Hepatocyte (in vitro differentiated cells): ENCODE results near the gene ZAP70. TPM values are rescaled to one million over a fixed set of nuclear protein-coding genes. Genes with fewer than 3 reads are reported as not detected.

ENCODE experiments used
- DNase-seq: peaks from one replicate; pipeline ENCODE4 v3.0.0-alpha.2; 2016; ENCODE audit warnings: low spot score
- H2AFZ ChIP-seq: fragments of 200-600 bp; sonication (generic); 2 replicates; pipeline ENCODE4 v1.6.0; 2016; ENCODE audit warnings: antibody characterized with exemption, mild to moderate bottlenecking
- H3K27ac ChIP-seq: fragments of 200-600 bp; sonication (generic); 2 replicates; pipeline ENCODE4 v1.5.1; 2016; ENCODE audit warnings: mild to moderate bottlenecking
- H3K27me3 ChIP-seq: fragments of 200-600 bp; sonication (generic); 2 replicates; pipeline ENCODE4 v1.6.1; 2016
- H3K36me3 ChIP-seq: fragments of 200-600 bp; sonication (generic); replicated peaks from 2 replicates; pipeline ENCODE4 v1.5.1; 2016; ENCODE audit warnings: low read depth; ENCODE audit not compliant: insufficient read depth
- H3K4me1 ChIP-seq: fragments of 200-600 bp; sonication (generic); 2 replicates; pipeline ENCODE4 v1.5.1; 2016; ENCODE audit warnings: mild to moderate bottlenecking, moderate library complexity; ENCODE audit not compliant: insufficient read depth
- H3K4me2 ChIP-seq: fragments of 200-600 bp; sonication (generic); 2 replicates; pipeline ENCODE4 v1.6.0; 2016
- H3K4me3 ChIP-seq: fragments of 200-600 bp; sonication (generic); 2 replicates; pipeline ENCODE4 v1.5.1; 2016; ENCODE audit warnings: mild to moderate bottlenecking
- H3K79me2 ChIP-seq: fragments of 200-600 bp; sonication (generic); 2 replicates; pipeline ENCODE4 v1.6.0; 2017; ENCODE audit warnings: mild to moderate bottlenecking
- H3K9me2 ChIP-seq: fragments of 200-600 bp; sonication (generic); replicated peaks from 2 replicates; pipeline ENCODE4 v1.6.0; 2017; ENCODE audit warnings: mild to moderate bottlenecking; ENCODE audit not compliant: insufficient read depth
- H3K9me3 ChIP-seq: fragments of 200-600 bp; sonication (generic); 2 replicates; pipeline ENCODE4 v1.5.1; 2016; ENCODE audit warnings: low read depth, mild to moderate bottlenecking
- H4K20me1 ChIP-seq: fragments of 200-600 bp; sonication (generic); 2 replicates; pipeline ENCODE4 v1.6.0; 2016; ENCODE audit warnings: mild to moderate bottlenecking; ENCODE audit not compliant: insufficient read depth, poor library complexity, severe bottlenecking
- EZH2 ChIP-seq: fragments of 200-600 bp; sonication (generic); IDR thresholded peaks from 2 replicates; pipeline ENCODE4 v1.6.1; 2016; ENCODE audit warnings: antibody characterized with exemption, mild to moderate bottlenecking, borderline replicate concordance
- EZH2phosphoT487 ChIP-seq: fragments of 200-600 bp; sonication (generic); IDR thresholded peaks from one replicate; pipeline ENCODE4 v1.6.1; 2018; ENCODE audit warnings: antibody characterized with exemption, mild to moderate bottlenecking, low read depth, moderate library complexity; ENCODE audit not compliant: unreplicated experiment, severe bottlenecking
- WGBS: methylation state at CpG from one replicate; pipeline ENCODE4 v1.1.6; 2016; ENCODE audit warnings: low lambda C conversion rate; ENCODE audit errors: missing lambda C conversion rate; 5-methylcytosine and 5-hydroxymethylcytosine counted together
- polyA plus RNA-seq: library from polyadenylated mRNA; unstranded; fragments of >200 nt; fragmentation: Nextera tagmentation; extraction: Ambion mirVana; gene quantifications from 2 replicates; pipeline ENCODE4 v1.2.1, GENCODE V29; 2016
- total RNA-seq: library from RNA; depleted of rRNA; stranded (reverse); fragments of >200 nt; gene quantifications from 2 replicates; pipeline ENCODE4 v1.2.3, GENCODE V29; 2014
- TF ChIP-seq, protein P1 (sequence below): fragments of 200-600 bp; sonication (generic); IDR thresholded peaks from 2 replicates; pipeline ENCODE4 v1.5.1; 2016; ENCODE audit warnings: antibody characterized with exemption, mild to moderate bottlenecking; ENCODE audit not compliant: poor library complexity

The ZAP70 gene
- total and polyA plus RNA-seq, 2 experiments from 2014 or later, result 0.80 to 1.5 TPM

DNA sequence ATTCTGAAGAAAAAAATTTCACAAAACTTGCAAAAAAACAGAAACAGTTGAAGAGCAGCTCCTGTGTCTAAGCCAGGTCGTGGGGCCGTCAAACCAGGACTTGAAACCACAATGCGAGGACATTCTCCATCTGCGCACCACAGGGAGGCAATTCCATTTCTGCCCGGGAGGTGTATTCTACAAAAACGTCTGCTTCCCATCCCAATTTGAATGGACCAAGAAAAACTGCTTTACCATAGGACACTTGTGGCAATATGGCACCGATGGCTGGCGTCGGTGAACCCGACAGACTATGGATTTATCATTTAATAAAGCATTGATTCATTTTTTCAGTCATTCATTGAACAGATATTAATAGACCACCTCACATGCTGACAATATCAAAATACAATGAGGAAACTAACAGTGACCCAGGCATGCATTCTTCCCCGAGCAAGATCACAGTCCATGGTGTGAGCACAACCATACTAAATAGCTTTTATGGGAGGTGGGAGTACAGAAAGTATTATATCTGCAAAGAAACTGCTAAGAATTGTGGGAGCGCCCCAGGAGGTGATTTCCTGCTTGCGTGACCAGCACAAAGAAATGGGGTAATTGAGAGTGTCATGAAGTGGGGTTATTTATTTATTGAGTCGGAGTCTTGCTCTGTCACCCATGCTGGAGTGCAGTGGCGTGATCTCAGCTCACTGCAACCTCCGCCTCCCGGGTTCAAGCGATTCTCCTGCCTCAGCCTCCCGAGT lies 10.5 kb upstream of the ZAP70 start:
- no peaks in the 10 kb centered on the region for H3K9me2 ChIP-seq
- no peak overlapping the region for H3K4me3 ChIP-seq
- no peaks in the 10 kb centered on the region for H3K4me1 ChIP-seq
- H3K9me3 ChIP-seq, result no peaks in the 10 kb centered on the region
- no peaks in the 10 kb centered on the region for H3K36me3 ChIP-seq
- no peak for DNase-seq
- no peaks in the 10 kb centered on the region for H3K79me2 ChIP-seq
- H3K27ac ChIP-seq, result no peak overlapping the region
- H2AFZ ChIP-seq, result no peak overlapping the region
- TF ChIP-seq EZH2 (no peak), EZH2phosphoT487 (no peak)
- TF ChIP-seq, protein P1, sequence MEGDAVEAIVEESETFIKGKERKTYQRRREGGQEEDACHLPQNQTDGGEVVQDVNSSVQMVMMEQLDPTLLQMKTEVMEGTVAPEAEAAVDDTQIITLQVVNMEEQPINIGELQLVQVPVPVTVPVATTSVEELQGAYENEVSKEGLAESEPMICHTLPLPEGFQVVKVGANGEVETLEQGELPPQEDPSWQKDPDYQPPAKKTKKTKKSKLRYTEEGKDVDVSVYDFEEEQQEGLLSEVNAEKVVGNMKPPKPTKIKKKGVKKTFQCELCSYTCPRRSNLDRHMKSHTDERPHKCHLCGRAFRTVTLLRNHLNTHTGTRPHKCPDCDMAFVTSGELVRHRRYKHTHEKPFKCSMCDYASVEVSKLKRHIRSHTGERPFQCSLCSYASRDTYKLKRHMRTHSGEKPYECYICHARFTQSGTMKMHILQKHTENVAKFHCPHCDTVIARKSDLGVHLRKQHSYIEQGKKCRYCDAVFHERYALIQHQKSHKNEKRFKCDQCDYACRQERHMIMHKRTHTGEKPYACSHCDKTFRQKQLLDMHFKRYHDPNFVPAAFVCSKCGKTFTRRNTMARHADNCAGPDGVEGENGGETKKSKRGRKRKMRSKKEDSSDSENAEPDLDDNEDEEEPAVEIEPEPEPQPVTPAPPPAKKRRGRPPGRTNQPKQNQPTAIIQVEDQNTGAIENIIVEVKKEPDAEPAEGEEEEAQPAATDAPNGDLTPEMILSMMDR, result no peak
- WGBS, result 90% methylated on average over 19 of the region's 19 CpGs
- no peaks in the 10 kb centered on the region for H4K20me1 ChIP-seq
- H3K4me2 ChIP-seq, result no peak overlapping the region
- H3K27me3 ChIP-seq, result no peaks in the 10 kb centered on the region

DNA sequence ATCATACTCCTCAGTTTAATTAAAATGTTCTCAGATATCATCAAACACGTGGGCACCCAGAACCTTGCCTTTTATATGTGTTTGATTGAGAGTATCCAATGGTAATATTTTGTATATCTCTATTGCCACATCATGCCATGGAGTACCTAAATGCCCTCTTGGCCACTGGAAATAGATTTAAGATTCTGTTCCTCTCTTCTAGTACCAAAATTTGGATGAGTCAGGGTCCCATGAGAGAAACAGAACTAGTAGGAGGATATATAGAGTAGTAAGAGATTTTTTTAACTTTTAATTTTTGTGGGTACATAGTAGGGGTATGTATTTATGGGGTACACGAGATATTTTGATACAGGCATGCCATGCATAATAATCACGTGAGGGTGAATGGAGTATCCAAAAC lies 9.6 kb upstream of the ZAP70 start:
- no peaks in the 10 kb centered on the region for H3K9me3 ChIP-seq
- TF ChIP-seq EZH2 (no peak), EZH2phosphoT487 (no peak)
- TF ChIP-seq, protein P1, result no peak
- whole genome bisulfite sequencing, result 84% methylated on average over 3 of the region's 3 CpGs

DNA sequence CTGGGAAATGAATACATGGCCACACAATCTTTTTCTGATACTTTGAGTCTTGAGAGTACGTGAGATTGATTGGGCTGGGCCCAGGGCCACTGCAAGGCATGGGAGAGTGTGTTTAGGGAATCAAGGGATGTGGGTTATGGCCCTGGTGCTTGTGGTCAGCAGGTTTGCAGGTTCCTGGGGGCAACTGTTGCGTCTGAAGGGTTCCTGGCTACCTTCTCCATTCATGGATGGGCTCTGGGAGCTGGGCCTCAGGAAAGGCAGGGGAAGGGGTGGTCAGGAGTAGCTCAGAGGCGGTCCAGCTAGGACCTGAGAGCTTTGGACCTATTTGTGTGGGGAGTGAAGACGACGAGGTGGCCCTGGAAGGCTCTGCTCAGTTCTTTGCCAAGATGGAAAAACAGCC lies 8.4 kb upstream of the ZAP70 start:
- WGBS, result 86% methylated on average over 5 of the region's 5 CpGs
- Histone ChIP-seq H3K79me2 (no peaks in the 10 kb centered on the region), H4K20me1 (no peaks in the 10 kb centered on the region), H3K9me3 (no peaks in the 10 kb centered on the region), H3K27ac (no peak overlapping the region), H3K4me3 (no peak overlapping the region), H3K36me3 (no peaks in the 10 kb centered on the region), H3K9me2 (no peaks in the 10 kb centered on the region), H3K4me1 (no peaks in the 10 kb centered on the region), H3K27me3 (no peaks in the 10 kb centered on the region), H3K4me2 (no peak overlapping the region), H2AFZ (no peak overlapping the region)
- no peak for DNase-seq
- TF ChIP-seq EZH2phosphoT487 (no peak), EZH2 (no peak)
- TF ChIP-seq, protein P1, result no peak

More for the DNA sequence above, 9.6 kb upstream of the ZAP70 start:
- DNase-seq, result no peak
- H3K4me1 ChIP-seq, result no peaks in the 10 kb centered on the region
- no peaks in the 10 kb centered on the region for H4K20me1 ChIP-seq
- no peak overlapping the region for H3K27ac ChIP-seq
- no peak overlapping the region for H3K4me2 ChIP-seq
- H2AFZ ChIP-seq, result no peak overlapping the region
- H3K4me3 ChIP-seq, result no peak overlapping the region
- no peaks in the 10 kb centered on the region for H3K79me2 ChIP-seq
- no peaks in the 10 kb centered on the region for H3K36me3 ChIP-seq
- H3K9me2 ChIP-seq, result no peaks in the 10 kb centered on the region
- no peaks in the 10 kb centered on the region for H3K27me3 ChIP-seq
